NCI-H2081 treated with DMSO at 0.1 percent for 48 hours (cell line): Measurements from ENCODE around the gene LIN7B.
A peak's percentile ranks its signal among the peaks of the same experiment; 100 is the strongest.
"Not testable (repeated sequence)": the region's sequence is repeated elsewhere in the genome, so short reads cannot be mapped to it uniquely, and the experiment has no call there.

ENCODE experiments used
- DNase-seq: peaks from one replicate; lab custom pipeline; 2025; lab: John Stamatoyannopoulos, UW

The LIN7B gene

DNA sequence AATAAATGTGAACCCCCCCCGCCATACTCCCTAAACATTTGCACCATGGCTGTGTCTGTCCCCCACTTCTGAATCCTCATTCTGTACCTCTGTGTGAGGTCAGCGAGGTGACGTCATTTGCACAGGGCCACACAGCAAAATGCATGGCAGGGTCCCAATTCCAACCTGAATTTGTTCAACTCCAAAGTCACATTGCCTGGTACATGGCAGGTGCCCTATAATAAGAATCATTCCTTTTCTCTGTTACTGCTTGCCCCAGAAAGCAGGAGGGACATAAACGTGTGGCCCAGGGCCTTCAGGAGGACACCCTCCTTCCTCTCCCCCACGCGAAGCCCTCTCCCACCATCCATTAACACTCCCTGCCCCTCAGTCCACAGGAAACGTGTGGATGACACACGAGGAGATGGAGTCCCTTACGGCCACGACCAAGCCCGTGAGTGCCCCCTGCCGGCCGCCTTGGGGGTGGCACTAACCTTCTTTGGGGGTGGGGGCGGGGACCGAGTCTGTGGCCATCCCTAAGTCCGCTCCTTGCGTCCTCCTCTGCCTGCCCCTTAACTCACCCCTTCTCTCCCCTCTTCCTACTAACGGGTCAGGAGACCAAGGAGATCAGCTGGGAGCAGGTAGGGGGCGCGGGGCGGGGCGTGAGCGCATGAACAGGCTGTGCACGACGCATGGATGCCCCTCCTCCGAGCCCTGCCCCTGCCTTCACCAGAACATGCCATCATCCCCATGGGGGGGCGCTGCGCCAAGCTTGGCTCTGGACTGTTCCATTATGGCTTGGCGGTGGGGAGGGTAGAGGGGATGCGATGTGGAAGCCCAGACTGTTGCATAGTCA, 31.6 kb downstream of the LIN7B start:
- DNase-seq: no peak

DNA sequence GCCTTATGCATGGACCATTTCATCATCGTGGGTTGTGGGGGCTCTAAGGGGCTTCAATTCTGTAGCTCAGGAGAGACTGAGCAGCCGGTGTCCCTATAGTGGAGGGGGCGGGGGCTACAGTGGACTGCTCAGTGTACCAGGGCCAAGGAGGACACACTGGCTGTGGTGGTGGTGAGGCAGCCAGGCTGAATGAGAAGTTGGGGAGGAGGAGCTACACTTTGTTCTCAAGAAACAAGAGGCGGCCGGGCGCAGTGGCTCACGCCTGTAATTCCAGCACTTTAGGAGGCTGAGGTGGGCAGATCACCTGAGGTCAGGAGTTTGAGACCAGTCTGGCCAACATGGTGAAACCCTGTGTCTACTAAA, 32.2 kb downstream of the LIN7B start:
- not testable (repeated sequence) for DNase-seq

DNA sequence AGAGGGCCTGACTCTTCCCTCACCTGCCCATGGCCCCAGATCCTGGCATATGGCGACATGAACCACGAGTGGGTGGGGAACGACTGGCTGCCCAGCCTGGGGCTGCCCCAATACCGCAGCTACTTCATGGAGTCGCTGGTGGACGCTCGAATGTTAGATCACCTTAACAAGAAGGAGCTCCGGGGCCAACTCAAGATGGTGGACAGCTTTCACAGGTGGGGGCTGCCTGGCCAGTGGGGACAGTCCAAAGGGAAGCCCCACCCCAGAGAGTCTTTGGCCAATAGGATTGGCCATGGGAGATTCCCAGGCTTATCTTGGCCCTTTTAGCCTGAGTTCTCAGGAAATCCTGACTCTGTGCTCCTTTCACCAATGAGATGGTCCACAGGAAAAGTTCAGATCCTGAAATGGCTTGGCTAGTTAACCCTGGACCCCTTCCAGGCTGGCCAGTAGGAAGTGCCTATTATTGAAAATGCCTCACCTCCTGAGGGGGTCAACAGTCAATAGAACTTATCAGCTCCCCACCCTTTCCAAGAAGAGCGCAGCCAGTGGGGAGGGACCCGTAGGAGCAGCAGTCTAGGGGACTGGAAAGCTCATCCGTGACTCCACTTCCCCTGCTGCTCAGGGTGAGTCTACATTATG, 34.0 kb downstream of the LIN7B start:
- no peak for DNase-seq

DNA sequence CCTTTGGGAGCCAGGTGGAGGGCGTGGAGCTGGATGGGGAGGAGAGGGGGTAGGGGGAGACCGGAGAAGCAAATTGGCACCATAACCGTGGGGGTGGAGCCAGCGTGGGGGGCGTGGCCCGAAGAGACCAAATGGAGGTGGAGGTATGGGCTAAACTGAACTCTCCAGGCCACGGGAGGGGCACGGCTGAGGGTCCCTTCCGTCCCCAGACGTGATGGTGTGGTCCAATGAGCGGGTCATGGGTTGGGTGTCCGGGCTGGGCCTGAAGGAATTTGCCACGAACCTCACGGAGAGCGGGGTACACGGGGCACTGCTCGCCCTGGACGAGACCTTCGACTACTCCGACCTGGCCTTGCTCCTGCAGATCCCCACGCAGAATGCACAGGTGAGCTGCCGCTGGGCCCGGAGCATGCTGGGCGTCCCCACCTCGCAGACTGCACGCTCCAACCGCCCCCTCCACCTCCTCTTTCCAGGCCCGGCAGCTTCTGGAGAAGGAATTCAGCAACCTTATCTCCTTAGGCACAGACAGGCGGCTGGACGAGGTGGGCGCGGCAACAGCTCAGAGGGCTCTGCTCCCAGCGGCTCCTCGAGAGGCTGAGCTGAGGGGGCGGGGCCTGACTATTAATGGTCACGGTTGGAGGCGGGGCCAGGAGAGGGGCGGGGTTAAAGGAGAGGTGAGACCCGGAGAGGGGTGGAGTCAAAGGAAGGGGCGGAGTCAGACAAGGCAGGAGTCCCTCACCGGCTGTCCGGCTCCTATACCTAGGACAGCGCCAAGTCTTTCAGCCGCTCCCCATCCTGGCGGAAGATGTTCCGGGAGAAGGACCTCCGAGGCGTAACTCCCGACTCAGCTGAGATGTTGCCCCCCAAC, 34.8 kb downstream of the LIN7B start:
- no peak for DNase-seq

DNA sequence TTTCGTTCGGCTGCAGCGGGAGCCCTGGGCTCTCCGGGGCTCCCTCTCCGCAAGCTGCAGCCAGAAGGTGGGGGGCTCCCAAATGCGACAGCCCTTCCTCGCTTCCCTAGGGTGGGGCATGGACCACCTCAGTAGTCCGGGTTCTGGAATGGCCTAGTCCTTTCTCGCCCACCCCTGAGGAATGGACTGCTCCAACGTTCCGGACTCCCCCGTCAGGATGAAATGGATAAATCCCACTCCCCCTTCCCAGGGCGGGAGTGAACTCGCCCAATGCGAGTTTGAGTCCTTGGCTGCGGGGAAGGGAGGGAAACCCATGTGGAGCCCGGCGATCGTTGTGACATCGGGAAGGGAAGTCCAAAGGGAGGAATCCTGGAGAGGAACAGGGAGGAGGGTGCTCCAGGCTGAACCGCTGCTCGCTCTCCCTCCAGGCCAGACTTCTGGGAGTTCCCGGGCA, 35.5 kb downstream of the LIN7B start:
- DNase-seq: no peak

DNA sequence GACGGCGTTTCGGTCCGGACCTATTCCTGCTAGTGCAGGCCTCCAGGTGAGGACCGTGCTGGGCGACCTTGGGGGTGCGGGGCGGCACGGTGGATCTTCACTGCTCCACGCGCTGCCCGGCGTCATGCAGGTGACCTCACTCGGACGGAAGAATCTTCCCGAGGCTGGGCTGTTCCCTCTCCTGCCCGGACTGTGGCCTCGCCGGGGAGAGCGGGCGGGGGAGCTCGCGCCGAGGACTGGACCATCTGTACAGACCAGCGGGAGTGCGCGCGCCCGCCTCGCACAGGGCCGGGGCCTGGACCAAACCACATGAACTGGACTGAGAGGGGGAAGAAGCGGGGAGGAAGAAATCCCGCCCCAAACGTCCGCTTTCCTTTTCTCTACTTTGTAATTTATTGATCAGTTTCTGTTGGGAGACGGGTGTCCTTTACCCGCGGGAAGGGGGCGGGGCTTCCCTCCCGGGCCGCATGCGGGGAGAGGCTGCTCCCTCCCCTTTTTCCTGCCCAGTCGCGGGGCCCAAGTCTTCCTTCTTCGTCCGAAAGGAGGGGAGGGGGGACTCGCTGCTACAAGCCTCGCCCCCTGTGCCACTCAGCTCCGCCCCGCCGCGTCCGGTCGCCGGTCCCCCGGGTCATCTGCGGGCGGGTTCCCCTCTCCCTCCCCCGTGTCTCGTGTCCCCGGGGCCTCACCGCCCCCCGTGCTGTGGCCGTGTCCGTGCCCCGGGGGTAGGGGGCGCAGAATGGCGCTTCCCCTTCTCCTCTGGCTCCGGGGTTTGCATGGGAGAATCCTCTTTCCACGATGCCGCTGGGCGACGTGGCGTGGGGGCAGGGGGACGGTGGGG, 36.2 kb downstream of the LIN7B start:
- peak; percentile 37 for DNase-seq

DNA sequence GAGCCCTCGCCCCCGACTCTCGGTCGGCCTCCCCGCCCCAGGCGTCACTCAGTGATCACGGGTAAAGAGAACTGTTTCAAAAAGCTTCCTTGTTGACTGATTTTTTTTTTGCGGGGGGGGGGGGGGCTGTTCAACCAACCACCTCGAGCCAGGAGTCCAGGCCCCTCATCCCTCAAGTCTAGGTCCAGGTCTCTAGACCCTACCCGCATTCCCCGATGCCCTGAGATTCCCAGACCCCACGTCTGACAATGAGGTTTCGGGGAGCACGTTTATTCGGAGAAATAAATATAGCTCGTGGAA, 36.7 kb downstream of the LIN7B start:
- DNase-seq: no peak

DNA sequence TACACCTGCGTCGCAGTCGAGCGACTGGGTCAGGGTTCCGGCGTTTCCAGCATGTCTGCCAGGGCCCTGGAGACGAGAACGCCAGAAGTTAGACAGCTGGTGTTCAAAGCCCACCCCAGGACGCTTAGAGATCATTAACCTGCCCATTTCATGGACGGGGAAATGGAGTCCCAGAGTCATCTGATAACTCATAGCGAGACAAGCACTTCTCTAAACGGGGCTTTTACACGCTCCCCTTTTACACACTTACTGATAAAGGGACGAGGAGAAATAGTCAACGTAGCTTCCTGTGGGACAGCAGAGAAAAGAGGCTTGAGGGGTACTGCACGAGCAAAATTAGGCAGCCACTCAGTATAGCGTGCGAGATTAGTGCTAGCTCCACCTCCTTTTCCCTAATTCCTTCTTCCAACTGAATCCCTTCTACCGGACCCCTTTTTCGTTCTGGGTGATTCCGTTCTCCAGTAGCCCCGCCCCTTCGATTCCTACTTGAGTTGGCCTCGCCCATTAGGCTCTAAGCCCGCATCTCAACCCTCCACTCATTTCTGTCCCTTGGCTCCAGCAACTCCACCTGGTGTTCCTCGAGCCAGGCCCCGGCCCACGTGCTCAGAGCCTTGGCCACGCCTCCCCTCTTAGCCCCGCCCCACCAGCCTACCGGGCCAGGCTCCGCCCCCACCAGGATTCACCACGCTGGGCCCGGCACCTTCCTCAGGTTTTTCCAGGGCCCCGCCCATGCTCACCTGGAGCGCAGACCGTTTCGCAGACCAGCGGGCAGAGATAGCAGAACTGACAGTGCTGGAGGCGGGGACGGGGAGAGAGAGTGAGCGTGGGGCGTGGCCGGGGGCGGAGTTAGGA, 37.3 kb downstream of the LIN7B start:
- DNase-seq: no peak

DNA sequence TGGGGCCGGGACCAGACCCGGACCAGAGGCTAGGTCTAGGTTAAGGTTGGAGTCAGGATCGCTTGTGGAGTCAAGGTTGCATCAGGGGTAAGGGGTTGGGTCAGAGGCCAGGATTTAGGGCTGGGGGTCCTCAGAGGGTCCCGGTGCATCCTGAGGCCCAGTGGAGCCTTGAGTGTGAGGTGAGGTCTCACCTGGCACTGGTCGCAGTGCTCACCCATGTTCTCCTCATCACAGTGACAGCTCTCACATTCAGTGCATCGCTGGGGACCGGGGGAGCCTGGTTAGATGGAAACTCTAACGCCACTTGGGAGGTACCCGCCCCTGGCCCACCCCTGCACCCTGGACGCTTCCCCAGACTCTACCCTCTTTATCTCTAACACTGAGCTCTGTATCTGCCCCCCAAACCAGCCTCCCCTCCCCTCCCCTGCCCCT, 38.0 kb downstream of the LIN7B start:
- DNase-seq: no peak

DNA sequence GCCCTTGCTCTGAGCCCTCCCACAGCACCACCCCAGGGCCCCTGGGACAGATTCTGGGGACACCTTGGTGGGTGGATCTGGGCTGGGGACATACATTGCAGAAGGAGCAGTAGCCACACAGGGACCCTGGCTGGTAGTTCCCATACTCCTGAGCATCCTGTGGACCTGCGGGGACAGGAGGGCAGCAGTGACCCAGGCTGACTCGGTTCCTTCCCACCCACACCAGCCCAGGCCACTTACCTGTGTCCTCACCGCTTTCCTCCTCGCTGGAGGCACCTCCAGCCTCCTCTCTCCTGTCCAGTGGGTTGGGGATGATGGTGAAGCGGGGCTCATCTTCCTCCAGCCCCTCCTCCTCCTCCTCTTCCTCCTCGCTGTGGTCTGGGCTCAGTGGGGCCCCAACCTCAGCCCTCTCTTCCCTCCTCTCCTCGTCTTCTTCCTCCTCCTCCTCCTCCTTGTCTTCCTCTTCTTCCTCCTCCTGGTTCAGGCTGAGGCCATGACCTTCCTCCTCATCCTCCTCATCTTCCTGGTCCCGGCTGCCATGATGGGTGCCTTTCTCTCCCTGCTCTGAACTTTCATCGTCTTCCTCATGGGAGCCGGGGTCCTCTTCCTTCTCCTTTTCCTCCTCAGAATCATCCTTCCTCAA, 39.1 kb downstream of the LIN7B start:
- no peak for DNase-seq

DNA sequence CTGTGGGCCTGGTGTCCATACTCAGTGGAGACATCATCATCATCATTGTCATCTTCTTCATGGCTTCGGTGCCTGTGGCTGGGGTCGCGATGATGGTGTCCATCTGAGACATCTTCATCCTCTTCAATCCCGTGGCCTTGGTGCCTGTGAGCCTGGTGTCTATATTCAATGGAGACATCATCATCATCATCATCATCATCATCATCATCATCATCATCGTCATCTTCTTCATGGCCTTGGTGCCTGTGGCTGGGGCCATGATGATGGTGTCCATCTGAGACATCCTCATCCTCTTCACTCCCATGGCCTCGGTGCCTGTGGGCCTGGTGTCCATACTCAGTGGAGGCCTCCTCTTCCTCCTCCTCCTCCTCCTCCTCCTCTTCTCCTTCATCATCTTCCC, 40.1 kb downstream of the LIN7B start:
- no peak for DNase-seq

DNA sequence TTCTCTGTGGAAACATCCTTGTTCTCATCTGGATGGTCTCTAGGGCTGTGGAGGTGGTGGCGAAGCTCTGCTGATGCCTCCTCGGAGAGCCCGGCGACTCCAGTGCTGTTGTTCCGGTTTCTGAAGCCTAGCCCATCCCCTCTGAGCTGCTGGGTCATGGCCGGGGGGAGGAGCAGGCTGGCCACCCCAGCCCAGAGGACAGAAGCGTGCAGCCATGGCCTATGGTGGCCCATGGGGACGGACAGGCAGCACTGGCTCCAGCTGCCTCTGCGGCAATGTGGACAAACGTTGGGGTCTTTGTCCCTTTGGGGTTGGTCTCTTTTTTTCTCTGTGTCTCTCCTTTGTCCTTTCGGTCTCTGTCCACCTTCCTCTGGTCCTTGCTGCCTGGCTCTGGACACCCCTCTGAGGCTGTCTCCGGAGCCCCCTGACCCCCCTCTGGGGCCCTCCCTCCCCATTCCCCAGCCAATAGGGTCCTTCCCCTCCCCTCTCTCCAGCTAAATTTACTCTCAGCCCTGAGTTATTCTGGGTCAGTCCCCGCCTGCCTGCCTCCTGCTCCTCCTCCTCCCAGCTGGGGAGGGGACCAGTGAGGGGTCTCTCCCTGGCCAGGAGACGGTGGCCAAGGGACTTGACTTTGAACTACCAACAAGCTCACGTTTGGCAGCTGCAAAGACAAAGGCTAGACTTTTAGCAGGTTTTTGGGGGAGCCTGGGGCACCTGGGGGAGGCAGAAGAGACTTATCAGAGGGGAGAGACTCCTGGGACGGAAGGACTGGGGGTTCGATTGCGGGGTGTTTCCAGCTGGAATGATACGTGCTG, 41.0 kb downstream of the LIN7B start, which contains the start of gene HRC:
Gene HRC, minus strand, starts transcription at position 392 of the 815 bp plus-strand sequence. Its CDS starts 159 bp downstream, at position 233.
- DNase-seq: no peak

DNA sequence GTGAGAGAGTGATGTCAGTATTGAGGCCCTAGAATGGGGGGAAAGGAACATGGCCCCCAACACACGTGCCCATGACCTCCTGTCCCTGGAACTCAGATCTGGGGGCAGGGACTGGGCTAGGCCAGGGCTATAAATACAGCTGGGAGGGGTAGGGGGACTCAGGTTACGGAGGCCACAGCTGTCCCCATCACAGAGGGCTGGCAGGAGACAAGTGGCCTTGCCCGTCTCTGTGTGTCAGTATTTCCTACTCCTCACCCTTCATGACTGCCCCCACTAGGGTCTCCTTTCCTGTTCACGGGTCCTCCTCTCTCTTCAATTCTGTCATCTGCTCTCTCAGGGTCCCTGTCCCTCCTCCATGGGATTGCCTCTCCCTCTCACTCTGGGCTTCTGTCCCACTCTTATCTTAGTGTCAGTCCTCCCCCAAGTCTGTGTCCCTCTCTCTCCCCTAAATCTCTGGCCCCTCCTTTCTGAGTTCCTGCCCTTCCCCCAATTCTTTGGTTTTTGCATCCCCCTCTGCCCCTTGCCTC, 41.7 kb downstream of the LIN7B start:
- no peak for DNase-seq

DNA sequence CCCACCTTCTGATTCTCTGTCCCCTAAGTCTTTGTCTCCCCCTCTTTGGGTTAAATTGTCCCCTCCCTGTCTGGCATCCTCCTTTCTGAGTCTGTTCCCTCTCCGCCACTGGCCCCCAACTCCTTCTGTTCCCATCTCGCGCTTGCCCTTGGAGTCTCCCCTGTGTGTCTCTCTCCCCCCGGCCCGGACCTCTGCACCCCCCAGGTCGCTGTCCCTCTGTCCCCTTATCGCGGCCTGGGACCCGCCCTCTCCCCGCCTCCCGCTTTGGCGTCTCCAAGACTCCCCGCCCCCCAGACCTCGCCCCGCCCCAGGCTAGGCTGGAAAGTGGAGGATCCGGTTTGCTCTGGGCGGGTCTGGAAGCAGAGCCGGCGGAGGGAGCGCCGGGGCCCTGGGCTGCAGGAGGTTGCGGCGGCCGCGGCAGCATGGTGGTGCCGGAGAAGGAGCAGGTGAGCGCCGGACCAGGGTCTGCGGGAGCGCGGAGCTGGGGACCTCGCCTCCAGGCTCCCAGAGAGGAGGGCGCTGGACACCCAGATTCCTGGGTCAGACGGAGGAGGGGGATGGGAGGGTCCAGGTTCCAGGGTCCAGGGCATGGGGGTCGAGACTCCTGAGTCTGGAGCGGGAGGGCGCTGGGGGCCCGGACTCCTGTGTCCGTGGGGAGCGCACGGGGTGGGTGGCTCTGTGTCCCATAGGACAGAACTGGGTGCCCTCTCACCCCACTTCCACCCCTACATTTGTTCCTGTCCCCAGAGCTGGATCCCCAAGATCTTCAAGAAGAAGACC, 43.5 kb downstream of the LIN7B start, which contains the start of gene TRPM4:
Gene TRPM4, plus strand, starts transcription at position 348 of the 780 bp plus-strand sequence. Its CDS starts 75 bp downstream, at position 423.
- DNase-seq: no peak

DNA sequence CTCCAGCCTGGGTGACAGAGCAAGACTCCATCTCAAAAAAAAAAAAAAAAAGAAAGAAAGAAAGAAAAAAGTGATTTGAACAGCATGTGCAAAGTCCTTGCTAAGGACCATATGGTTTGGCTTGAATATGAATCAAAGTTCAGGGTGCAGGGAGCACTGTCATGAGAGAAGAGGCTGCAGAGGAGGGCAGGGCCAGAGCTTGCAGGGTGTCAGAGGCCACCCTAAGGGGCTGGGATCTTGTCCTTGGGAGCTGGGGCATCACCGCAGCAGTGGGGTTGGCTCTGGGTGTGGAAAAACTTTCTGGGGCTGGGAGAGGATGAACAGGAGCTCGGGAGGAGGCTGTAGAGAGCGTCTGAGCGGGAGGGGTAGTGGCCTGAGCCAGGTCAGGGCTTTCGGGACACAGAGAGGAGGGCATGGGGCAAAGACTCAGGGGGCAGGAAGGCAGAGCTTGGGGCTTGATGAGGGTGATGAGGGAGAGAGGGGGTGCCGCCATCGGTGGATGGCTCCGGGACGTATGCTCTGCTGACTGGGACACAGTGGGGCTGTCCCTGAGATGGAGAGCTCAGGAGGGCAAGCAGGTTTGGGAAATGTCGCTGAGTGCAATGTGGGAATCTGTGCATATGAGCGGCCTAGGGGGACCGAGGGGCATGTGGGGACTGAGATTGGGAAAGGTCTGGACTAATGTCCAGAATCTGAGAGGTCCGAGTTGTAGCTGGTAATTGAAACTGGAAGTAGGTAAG, 46.5 kb downstream of the LIN7B start:
- no peak for DNase-seq

DNA sequence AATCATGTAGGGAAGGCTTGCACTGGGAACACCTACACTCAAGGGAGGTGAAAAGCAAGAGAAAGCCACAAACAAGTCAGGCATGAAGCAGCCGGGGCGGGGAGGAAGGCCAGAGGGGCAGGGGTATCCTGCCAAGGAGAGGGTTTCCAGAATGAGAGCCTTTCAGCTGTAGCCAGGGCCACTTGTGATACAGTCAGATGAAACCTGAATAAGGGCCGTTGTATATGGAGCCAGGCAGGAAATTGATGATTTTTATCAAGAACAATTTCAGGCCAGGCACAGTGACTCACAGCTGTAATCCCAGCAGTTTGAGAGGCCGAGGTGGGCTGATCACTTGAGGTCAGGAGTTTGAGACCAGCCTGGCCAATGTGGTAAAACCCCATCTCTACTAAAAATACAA, 47.8 kb downstream of the LIN7B start:
- DNase-seq: no peak

DNA sequence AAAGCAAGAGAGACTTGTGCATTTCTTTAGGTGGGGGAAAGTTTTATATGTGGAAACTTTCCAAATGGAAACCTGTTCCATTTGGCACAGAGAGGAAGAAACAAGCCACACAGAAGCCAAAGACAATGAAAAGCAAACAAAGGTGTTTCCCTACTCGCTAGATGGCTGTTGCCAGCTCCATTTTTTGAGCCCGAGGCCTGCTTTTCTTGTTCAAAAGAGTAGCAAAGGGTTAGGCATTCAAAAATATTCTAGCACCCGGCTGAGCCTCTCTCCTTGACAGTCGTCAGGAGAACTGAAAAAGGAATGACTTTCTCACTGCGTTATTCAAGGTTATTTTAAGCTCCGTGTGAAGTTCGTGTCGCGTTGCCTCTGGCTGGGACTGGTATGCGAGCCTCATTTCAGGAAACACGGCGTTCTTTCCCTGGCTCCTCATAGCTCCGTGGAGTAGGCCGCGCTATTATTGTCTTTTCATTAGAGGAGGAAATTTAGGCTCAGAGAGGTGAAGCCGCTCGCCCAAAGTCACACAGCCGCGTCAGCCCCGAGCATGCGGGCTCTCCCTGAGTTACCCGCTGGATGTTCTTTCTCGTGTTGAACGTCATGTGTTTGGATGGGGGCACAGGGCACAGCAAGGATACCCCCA, 51.1 kb downstream of the LIN7B start:
- no peak for DNase-seq
